ENCODE data around the gene BCAR1. TPM values are rescaled to one million over a fixed set of nuclear protein-coding genes. Genes with fewer than 3 reads are reported as not detected.

The BCAR1 gene
- total and polyA plus RNA-seq, 2 of the 13 experiments (the other 11 are each of a cell fraction or from before 2014, with no cell fraction given) = 48.1 to 51.7 TPM

DNA sequence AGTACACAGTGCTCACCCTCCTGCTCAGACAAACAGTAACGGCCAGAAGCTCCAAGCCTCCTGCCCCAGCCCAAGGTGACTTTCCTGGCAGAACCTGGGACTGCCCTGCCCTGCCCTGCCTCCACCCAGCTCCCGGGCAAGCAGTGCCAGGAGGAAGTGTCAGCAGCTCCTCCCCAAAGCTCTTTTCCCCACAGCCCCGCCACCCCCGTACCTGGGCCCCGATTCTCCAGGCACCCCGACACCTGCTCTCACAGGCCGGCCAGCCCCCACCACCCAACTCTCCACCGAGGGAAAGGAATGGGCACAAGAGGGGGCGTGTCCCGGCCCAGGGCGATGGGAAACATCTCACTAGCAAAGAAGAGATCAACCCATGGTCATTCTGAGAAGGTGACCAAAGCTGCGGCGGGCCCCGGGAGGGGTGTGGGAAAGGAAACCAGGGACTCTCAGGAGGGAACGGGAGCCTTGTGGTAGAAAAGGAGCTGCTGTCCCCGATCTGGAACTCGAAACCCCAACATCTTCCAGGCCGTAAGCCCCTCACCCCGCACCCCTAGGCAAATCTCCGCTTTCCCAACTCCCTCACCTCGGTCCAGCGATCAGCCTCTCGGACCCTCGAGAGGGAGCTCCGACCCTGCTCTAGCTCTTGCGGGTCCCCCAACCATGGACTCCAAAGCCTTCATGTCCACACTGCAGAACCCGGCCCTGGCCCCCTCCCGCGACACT lies 1.2 kb downstream of the BCAR1 start (continued):
- TF ChIP-seq HNRNPUL1 (IDR thresholded peaks at IDR 0.05; ENCODE audit: low read depth, low read length) = no peak
- TF ChIP-seq, protein P1, sequence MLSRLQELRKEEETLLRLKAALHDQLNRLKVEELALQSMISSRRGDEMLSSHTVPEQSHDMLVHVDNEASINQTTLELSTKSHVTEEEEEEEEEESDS (CRISPR knock-in tag; IDR thresholded peaks at IDR 0.05; ENCODE audit: borderline replicate concordance) = no peak
- TF ChIP-seq PLRG1 (conservative IDR thresholded peaks at IDR 0.05) = no peak
- TF ChIP-seq NCOA1 (CRISPR knock-in tag; IDR thresholded peaks at IDR 0.05) = no peak
- no peak for TF ChIP-seq TRIM24 (CRISPR knock-in tag; IDR thresholded peaks at IDR 0.05)
- TF ChIP-seq, protein P2, sequence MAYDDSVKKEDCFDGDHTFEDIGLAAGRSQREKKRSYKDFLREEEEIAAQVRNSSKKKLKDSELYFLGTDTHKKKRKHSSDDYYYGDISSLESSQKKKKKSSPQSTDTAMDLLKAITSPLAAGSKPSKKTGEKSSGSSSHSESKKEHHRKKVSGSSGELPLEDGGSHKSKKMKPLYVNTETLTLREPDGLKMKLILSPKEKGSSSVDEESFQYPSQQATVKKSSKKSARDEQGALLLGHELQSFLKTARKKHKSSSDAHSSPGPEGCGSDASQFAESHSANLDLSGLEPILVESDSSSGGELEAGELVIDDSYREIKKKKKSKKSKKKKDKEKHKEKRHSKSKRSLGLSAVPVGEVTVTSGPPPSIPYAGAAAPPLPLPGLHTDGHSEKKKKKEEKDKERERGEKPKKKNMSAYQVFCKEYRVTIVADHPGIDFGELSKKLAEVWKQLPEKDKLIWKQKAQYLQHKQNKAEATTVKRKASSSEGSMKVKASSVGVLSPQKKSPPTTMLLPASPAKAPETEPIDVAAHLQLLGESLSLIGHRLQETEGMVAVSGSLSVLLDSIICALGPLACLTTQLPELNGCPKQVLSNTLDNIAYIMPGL (CRISPR knock-in tag; IDR thresholded peaks at IDR 0.05; ENCODE audit: borderline replicate concordance in 1 of 2, low read depth in 1 of 2) = peak in 1 of 2 experiments; percentile 19; a peak in 1 of 4 replicates
- no peak for TF ChIP-seq ZFP1 (CRISPR knock-in tag; IDR thresholded peaks at IDR 0.05)
- TF ChIP-seq ZNF446 (CRISPR knock-in tag; IDR thresholded peaks at IDR 0.05) = 0 out of 2 replicates have a peak, but pooled peaks have one; percentile 20
- TF ChIP-seq ZGPAT (CRISPR knock-in tag; IDR thresholded peaks at IDR 0.05) = no peak
- TF ChIP-seq TEAD3 (CRISPR knock-in tag; optimal IDR thresholded peaks at IDR 0.05; ENCODE audit: borderline replicate concordance) = no peak
- TF ChIP-seq, protein P3, sequence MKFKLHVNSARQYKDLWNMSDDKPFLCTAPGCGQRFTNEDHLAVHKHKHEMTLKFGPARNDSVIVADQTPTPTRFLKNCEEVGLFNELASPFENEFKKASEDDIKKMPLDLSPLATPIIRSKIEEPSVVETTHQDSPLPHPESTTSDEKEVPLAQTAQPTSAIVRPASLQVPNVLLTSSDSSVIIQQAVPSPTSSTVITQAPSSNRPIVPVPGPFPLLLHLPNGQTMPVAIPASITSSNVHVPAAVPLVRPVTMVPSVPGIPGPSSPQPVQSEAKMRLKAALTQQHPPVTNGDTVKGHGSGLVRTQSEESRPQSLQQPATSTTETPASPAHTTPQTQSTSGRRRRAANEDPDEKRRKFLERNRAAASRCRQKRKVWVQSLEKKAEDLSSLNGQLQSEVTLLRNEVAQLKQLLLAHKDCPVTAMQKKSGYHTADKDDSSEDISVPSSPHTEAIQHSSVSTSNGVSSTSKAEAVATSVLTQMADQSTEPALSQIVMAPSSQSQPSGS (CRISPR knock-in tag; IDR thresholded peaks at IDR 0.05) = no peak
- no peak for TF ChIP-seq ZNF7 (CRISPR knock-in tag; IDR thresholded peaks at IDR 0.05)
- no peak for TF ChIP-seq FLYWCH1 (CRISPR knock-in tag; IDR thresholded peaks at IDR 0.05)
- TF ChIP-seq, protein P4, sequence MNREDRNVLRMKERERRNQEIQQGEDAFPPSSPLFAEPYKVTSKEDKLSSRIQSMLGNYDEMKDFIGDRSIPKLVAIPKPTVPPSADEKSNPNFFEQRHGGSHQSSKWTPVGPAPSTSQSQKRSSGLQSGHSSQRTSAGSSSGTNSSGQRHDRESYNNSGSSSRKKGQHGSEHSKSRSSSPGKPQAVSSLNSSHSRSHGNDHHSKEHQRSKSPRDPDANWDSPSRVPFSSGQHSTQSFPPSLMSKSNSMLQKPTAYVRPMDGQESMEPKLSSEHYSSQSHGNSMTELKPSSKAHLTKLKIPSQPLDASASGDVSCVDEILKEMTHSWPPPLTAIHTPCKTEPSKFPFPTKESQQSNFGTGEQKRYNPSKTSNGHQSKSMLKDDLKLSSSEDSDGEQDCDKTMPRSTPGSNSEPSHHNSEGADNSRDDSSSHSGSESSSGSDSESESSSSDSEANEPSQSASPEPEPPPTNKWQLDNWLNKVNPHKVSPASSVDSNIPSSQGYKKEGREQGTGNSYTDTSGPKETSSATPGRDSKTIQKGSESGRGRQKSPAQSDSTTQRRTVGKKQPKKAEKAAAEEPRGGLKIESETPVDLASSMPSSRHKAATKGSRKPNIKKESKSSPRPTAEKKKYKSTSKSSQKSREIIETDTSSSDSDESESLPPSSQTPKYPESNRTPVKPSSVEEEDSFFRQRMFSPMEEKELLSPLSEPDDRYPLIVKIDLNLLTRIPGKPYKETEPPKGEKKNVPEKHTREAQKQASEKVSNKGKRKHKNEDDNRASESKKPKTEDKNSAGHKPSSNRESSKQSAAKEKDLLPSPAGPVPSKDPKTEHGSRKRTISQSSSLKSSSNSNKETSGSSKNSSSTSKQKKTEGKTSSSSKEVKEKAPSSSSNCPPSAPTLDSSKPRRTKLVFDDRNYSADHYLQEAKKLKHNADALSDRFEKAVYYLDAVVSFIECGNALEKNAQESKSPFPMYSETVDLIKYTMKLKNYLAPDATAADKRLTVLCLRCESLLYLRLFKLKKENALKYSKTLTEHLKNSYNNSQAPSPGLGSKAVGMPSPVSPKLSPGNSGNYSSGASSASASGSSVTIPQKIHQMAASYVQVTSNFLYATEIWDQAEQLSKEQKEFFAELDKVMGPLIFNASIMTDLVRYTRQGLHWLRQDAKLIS (CRISPR knock-in tag; IDR thresholded peaks at IDR 0.05) = no peak
- TF ChIP-seq, protein P5, sequence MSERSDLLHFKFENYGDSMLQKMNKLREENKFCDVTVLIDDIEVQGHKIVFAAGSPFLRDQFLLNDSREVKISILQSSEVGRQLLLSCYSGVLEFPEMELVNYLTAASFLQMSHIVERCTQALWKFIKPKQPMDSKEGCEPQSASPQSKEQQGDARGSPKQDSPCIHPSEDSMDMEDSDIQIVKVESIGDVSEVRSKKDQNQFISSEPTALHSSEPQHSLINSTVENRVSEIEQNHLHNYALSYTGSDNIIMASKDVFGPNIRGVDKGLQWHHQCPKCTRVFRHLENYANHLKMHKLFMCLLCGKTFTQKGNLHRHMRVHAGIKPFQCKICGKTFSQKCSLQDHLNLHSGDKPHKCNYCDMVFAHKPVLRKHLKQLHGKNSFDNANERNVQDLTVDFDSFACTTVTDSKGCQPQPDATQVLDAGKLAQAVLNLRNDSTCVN (CRISPR knock-in tag; IDR thresholded peaks at IDR 0.05; ENCODE audit: borderline replicate concordance) = no peak; the same call in 1 of the 2 replicates
- no peak for TF ChIP-seq HES4 (CRISPR knock-in tag; IDR thresholded peaks at IDR 0.05; ENCODE audit: borderline replicate concordance)
- TF ChIP-seq ZFP36L1 (CRISPR knock-in tag; IDR thresholded peaks at IDR 0.05) = no peak

Measured in HepG2 (cell line).